OCI-LY3 (cell line): ENCODE measurements around the gene FSCN2.

ENCODE experiments used
- H2AFZ ChIP-seq: fragments of 200-600, 300-600 bp; shearing (Covaris generic); 2 replicates; pipeline ENCODE4 v1.6.0; 2014; ENCODE audit warnings: antibody characterized with exemption, low read depth, low read length
- H3K27ac ChIP-seq: fragments of 200-600, 300-600 bp; sonication (generic); 2 replicates; pipeline ENCODE4 v1.5.1; 2014; ENCODE audit warnings: mild to moderate bottlenecking, low read length, moderate library complexity, mixed read lengths
- H3K27me3 ChIP-seq: fragments of 200-600, 300-600 bp; sonication (generic); 2 replicates; pipeline ENCODE4 v1.6.1; 2014; ENCODE audit warnings: low read depth, low read length, mixed read lengths
- H3K36me3 ChIP-seq: fragments of 200-600, 300-600 bp; sonication (generic); replicated peaks from 2 replicates; pipeline ENCODE3; 2014; ENCODE audit warnings: low read depth, low read length, mixed read lengths
- H3K4me1 ChIP-seq: fragments of 300-600, 200-600 bp; sonication (generic); 2 replicates; pipeline ENCODE4 v1.6.1; 2014; ENCODE audit warnings: low read length, mixed read lengths
- H3K4me2 ChIP-seq: fragments of 200-600, 300-600 bp; sonication (generic); 2 replicates; pipeline ENCODE4 v1.6.1; 2014; ENCODE audit warnings: low read length, mixed read lengths
- H3K4me3 ChIP-seq: fragments of 300-600, 200-600 bp; sonication (generic); 2 replicates; pipeline ENCODE4 v1.5.1; 2014; ENCODE audit warnings: antibody characterized with exemption, mild to moderate bottlenecking, low read length, moderate library complexity
- H3K79me2 ChIP-seq: fragments of 300-600, 200-600 bp; shearing (Covaris generic); 2 replicates; pipeline ENCODE4 v1.6.1; 2014; ENCODE audit warnings: mild to moderate bottlenecking, low read length, mixed read lengths
- H3K9ac ChIP-seq: fragments of 300-600, 200-600 bp; shearing (Covaris generic); 2 replicates; pipeline ENCODE4 v1.6.0; 2014; ENCODE audit warnings: mild to moderate bottlenecking, low read length, moderate library complexity
- H3K9me3 ChIP-seq: fragments of 200-600, 300-600 bp; shearing (Covaris generic); 2 replicates; pipeline ENCODE4 v1.6.1; 2014; ENCODE audit warnings: low read length, mixed read lengths; ENCODE audit not compliant: insufficient read depth
- H4K20me1 ChIP-seq: fragments of 200-600, 300-600 bp; sonication (generic); 2 replicates; pipeline ENCODE4 v1.6.1; 2016; ENCODE audit warnings: low read length, mixed read lengths; ENCODE audit not compliant: insufficient read depth
- EZH2phosphoT487 ChIP-seq: fragments of 200-600 bp; shearing (Covaris generic); IDR thresholded peaks from 2 replicates; pipeline ENCODE4 v1.6.1; 2018; ENCODE audit warnings: antibody characterized with exemption, mixed run types, low read depth
- TF ChIP-seq, protein P1 (sequence below): fragments of 200-600, 300-600 bp; sonication (generic); IDR thresholded peaks from 2 replicates; pipeline ENCODE4 v1.5.1; 2014; ENCODE audit warnings: antibody characterized with exemption, low read length, low read depth

FSCN2 gene

DNA sequence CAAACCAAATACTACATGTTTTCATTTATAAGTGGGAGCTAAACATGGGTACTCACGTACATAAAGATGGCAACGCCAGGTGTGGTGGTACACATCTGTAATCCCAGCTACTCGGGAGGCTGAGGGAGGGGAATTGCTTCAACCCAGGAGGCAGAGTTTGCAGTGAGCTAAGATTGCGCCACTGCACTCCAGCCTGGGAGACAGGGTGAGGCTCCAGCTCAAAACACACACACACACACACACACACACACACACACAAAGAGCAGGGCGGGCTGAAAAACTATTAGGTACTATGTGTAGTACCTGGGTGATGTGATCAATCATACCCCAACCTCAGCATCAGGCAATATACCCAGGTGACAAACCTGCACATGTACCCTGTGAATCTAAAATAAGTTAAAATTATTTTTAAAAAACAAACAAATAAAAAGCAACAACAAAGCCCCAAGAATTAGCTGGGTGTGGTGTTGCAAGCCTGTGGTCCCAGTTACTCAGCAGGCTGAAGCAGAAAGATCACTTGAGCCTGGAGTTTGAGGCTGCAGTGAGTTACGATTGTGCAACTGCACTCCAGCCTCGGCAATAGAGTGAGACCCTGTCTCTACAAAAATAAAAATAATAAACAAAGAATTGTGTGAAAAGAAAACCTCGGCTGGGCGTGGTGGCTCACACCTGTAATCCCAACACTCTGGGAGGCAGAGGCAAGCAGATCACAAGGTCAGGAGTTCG is 35.8 kb downstream of the FSCN2 start:
- no peak overlapping the region for H3K4me2 ChIP-seq
- no peak overlapping the region for H3K4me3 ChIP-seq
- peaks cover 14% of the 10 kb centered on the region for H3K4me1 ChIP-seq
- no peaks in the 10 kb centered on the region for H3K9me3 ChIP-seq
- H3K27me3 ChIP-seq: no peaks in the 10 kb centered on the region
- no peaks in the 10 kb centered on the region for H3K79me2 ChIP-seq
- H4K20me1 ChIP-seq: no peaks in the 10 kb centered on the region
- H3K36me3 ChIP-seq: peaks cover 39% of the 10 kb centered on the region
- no peak overlapping the region for H3K27ac ChIP-seq
- TF ChIP-seq, protein P1, sequence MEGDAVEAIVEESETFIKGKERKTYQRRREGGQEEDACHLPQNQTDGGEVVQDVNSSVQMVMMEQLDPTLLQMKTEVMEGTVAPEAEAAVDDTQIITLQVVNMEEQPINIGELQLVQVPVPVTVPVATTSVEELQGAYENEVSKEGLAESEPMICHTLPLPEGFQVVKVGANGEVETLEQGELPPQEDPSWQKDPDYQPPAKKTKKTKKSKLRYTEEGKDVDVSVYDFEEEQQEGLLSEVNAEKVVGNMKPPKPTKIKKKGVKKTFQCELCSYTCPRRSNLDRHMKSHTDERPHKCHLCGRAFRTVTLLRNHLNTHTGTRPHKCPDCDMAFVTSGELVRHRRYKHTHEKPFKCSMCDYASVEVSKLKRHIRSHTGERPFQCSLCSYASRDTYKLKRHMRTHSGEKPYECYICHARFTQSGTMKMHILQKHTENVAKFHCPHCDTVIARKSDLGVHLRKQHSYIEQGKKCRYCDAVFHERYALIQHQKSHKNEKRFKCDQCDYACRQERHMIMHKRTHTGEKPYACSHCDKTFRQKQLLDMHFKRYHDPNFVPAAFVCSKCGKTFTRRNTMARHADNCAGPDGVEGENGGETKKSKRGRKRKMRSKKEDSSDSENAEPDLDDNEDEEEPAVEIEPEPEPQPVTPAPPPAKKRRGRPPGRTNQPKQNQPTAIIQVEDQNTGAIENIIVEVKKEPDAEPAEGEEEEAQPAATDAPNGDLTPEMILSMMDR: no peak
- no peak for TF ChIP-seq EZH2phosphoT487
- no peak overlapping the region for H2AFZ ChIP-seq
- H3K9ac ChIP-seq: no peak overlapping the region

DNA sequence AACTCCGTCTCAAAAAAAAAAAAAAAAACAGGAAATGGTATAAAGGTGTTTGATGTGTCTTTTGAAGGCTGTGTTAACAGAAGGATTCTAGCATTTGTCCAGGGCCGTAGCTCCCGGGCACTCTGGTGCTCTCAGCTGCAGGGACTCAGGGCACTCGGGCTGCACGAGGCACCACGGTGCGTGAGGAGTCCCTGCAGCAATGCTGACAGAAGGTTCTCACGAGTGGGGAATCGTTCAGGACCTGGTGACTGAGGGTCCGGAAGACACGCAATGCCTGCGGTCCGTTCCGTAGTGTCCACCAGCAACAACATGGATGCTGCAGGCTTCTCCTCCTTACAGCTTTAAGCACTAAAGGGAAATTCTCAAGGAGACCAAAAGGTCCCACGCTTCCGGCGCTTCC is 36.6 kb downstream of the FSCN2 start:
- Histone ChIP-seq H3K4me1 (peaks cover 14% of the 10 kb centered on the region), H3K36me3 (peaks cover 38% of the 10 kb centered on the region)

DNA sequence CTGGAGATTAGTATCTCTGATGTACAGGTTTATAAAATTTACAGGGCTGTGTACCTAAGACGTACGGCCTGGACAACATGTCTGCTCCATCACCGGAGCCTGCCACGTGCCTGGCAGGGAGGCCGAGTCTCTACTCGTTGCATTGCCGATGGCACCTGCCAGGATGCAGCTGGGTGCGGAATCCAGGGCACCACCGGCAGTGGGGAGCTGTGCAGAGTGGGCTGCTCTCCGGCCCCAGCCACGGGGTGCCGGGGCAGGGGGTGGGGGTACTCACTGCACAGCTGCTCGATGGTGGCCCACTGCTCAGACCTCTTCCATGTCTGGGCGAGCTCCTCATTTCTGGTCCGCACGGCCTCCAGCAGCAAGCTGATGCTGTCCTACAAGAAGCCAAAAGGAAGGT is 37.1 kb downstream of the FSCN2 start:
- TF ChIP-seq EZH2phosphoT487: no peak
- TF ChIP-seq, protein P1: no peak
- Histone ChIP-seq H3K27me3 (no peaks in the 10 kb centered on the region), H2AFZ (no peak overlapping the region), H3K4me2 (no peak overlapping the region), H4K20me1 (no peaks in the 10 kb centered on the region), H3K9me3 (no peaks in the 10 kb centered on the region), H3K4me1 (peaks cover 14% of the 10 kb centered on the region), H3K27ac (no peak overlapping the region), H3K79me2 (no peaks in the 10 kb centered on the region), H3K9ac (no peak overlapping the region), H3K4me3 (no peak overlapping the region), H3K36me3 (peaks cover 38% of the 10 kb centered on the region)

More for the DNA sequence above, 36.6 kb downstream of the FSCN2 start:
- no peak overlapping the region for H3K4me3 ChIP-seq
- H3K4me2 ChIP-seq: no peak overlapping the region
- no peak overlapping the region for H2AFZ ChIP-seq
- H3K9ac ChIP-seq: no peak overlapping the region
- H3K27ac ChIP-seq: no peak overlapping the region
- H3K79me2 ChIP-seq: no peaks in the 10 kb centered on the region
- TF ChIP-seq, protein P1: no peak
- no peak for TF ChIP-seq EZH2phosphoT487
- H3K27me3 ChIP-seq: no peaks in the 10 kb centered on the region
- no peaks in the 10 kb centered on the region for H4K20me1 ChIP-seq
- no peaks in the 10 kb centered on the region for H3K9me3 ChIP-seq

DNA sequence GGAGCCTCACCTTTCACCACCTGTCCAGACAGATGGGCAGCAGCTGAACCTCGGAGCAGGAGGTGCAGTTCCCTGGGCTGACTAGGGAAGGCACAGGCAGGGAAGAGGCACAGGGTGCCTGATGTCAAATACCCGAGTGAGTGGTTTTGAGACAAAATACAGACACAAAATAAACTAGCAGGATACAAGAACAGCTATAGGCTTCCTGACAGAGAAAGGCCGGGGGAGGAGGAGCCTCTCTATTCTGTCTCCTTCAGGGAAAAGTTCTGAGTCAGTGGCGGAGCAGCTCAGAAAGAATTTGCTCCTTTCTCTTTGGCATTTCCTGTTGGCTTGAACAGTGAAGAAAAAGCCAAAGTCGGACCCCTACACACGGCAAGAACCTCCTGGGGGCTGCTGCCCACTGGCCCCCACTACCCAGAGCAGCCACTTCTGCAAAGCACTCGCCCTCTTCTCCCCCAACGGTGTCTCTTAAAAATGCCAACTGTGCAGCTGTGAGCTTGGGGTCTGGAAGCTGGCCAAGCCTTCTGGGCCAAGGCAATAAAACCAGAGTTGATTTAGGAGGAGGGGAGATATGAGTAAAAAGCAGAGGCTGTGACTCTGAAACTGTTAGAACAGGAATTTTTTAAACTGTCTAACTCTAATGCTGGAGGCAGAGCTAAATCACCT is 38.4 kb downstream of the FSCN2 start:
- Histone ChIP-seq H3K79me2 (no peaks in the 10 kb centered on the region), H3K4me1 (peaks cover 3% of the 10 kb centered on the region), H2AFZ (no peak overlapping the region), H3K9me3 (no peaks in the 10 kb centered on the region), H4K20me1 (no peaks in the 10 kb centered on the region), H3K27ac (no peak overlapping the region), H3K36me3 (peaks cover 39% of the 10 kb centered on the region), H3K9ac (no peak overlapping the region), H3K27me3 (no peaks in the 10 kb centered on the region), H3K4me3 (no peak overlapping the region), H3K4me2 (no peak overlapping the region)
- TF ChIP-seq, protein P1: no peak
- TF ChIP-seq EZH2phosphoT487: no peak
